HG03095 (cell line): Measurements from ENCODE around the gene UPF2.
"Not testable (repeated sequence)": the region's sequence is repeated elsewhere in the genome, so short reads cannot be mapped to it uniquely, and the experiment has no call there.

Experiments
- ATAC-seq: cut with Tn5 transposase; IDR thresholded peaks from one replicate; pipeline ENCODE4 v1.9.1; 2021; ENCODE audit warnings: moderate library complexity; ENCODE audit not compliant: unreplicated experiment

UPF2 gene

GRCh38 chr10:11908536-11908935 is 134.1 kb downstream of the UPF2 start:
- no peak for ATAC-seq

GRCh38 chr10:11907914-11908313 is 134.7 kb downstream of the UPF2 start:
- no peak for ATAC-seq

GRCh38 chr10:11906714-11907113 is 135.9 kb downstream of the UPF2 start:
- no peak for ATAC-seq

- ATAC-seq = no peak
These were observed 140.0 kb downstream of the UPF2 start for GRCh38 chr10:11902646-11903045.

- no peak for ATAC-seq
These were observed 140.7 kb downstream of the UPF2 start for GRCh38 chr10:11901833-11902475.

DNA sequence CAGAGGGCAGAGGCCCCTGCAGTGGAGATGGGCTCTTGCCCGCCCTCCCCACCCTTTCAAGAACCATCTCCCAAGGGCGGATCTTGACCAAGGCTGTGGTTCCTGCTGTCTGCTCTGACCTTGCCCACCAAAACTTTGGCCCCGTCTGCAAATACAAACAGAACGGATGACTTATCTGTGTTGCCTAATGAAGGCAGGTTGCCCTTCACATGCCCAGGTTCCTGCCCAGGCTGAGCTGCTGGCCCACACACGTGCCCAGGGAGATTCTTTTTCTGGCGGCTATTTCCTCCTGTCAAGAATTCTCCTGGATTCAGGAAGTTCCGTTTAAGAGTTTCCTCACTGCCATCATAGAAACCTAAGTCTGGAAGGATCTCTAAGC is 141.2 kb downstream of the UPF2 start:
- ATAC-seq = no peak

GRCh38 chr10:11901036-11901301 is 141.6 kb downstream of the UPF2 start:
- no peak for ATAC-seq

- ATAC-seq = no peak
These were observed 143.3 kb downstream of the UPF2 start for GRCh38 chr10:11899067-11899876.

GRCh38 chr10:11898372-11899066 is 144.1 kb downstream of the UPF2 start:
- ATAC-seq = no peak

- no peak for ATAC-seq
These were observed 144.6 kb downstream of the UPF2 start for GRCh38 chr10:11898033-11898371.

GRCh38 chr10:11896549-11897200 is 145.9 kb downstream of the UPF2 start:
- no peak for ATAC-seq

DNA sequence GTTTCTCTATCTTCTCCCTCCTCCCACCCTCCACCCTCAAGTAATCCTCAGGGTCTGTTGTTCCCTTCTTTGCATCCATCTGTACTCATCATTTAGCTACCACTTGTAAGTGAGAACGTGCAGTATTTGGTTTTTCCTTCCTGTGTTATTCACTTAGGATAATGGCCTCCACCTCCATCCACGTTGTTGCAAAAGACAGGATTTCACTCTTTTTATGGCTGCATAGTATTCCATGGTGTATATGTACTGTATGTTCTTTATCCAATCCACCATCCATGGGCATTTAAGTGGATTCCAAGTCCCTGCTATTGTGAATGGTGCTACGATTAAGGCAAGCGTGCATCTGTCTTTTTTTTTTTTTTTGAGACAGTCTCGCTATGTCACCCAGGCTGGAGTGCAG is 147.0 kb downstream of the UPF2 start:
- ATAC-seq = no peak

- ATAC-seq = no peak
These were observed 147.5 kb downstream of the UPF2 start for GRCh38 chr10:11895108-11895466.

- ATAC-seq = no peak
These were observed 148.1 kb downstream of the UPF2 start for GRCh38 chr10:11894381-11895107.

- no peak for ATAC-seq
These were observed 148.8 kb downstream of the UPF2 start for GRCh38 chr10:11893749-11894278.

DNA sequence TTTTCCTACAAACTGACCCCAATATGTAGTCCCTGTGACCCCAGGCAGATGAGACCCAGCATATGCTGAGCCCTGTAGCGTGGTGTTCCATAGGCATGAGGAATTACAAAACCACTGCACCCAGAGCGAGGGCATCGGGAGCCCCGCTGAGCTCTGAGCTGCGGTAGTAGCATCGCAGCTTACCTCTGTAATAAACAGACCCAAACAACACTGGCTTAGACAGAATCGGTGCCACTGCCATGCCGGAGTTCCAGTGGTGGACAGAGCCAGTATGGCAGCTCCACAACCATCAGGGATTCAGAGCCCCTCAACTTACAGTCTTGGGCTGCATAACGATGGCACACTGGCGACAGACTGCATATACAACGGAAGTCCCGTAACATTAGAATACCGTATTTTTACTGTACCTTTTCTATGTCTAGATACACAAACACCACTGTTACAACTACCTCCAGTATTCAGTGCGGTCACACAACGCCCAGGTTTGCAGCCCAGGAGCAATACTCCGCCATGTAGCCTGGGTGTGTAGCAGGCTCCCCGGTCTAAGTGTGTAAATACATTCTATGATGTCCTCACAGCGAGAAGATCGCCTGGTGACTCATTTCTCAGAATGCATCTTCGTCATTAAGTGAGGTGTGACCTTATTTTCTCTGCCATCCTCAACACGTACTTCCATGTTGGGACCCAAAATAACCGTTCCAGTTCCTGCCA is 150.7 kb downstream of the UPF2 start:
- ATAC-seq = no peak

GRCh38 chr10:11889263-11889662 is 153.3 kb downstream of the UPF2 start:
- ATAC-seq = not testable (repeated sequence)

- ATAC-seq = no peak
These were observed 155.0 kb downstream of the UPF2 start for GRCh38 chr10:11887381-11888227.

DNA sequence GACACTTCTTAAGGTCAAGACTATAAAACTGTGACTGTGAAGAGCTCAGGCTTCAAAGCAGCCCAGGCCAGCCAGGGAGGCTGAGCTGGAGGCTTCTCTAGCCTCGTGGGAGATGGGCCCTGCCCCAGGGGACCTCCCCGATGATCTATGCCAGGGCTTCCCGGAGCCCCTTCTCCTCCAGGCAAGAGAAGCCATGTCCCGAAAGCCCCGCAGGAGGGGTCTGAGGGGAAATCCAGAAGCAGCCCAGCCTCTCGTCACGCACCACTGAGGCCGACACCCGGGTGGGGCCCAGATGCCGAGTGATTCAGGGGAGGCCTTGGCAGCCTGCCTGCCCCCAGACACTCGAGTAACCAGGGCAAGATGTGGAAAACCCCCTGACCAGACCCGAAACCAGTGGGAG is 155.8 kb downstream of the UPF2 start:
- no peak for ATAC-seq

DNA sequence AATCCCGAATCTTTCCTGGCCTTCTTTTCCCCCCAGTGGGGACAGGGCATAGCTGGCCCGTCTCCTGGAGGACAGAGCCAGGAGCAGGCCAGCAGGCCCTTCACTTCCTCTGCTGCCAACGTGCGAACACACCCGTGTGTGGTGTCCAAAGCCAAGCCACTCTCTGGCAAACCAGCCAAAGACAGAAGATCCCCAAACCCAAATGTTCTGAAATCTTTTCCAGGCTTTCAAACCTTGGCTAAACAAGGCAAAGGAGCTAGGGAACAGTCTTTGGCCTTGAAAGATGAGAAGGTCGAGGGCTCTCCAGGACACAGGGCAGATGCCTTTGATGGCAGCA is 156.5 kb downstream of the UPF2 start:
- ATAC-seq = no peak
